GM18907 (cell line): Measurements from ENCODE around the gene XAGE2.
A peak's percentile ranks its signal among the peaks of the same experiment; 100 is the strongest.
"Not testable (repeated sequence)": the region's sequence is repeated elsewhere in the genome, so short reads cannot be mapped to it uniquely, and the experiment has no call there.

Experiments
- ATAC-seq: cut with Tn5 transposase; IDR thresholded peaks from one replicate; pipeline ENCODE4 v1.9.1; 2021; ENCODE audit warnings: mild to moderate bottlenecking, moderate library complexity; ENCODE audit not compliant: unreplicated experiment

XAGE2 gene, protein sequence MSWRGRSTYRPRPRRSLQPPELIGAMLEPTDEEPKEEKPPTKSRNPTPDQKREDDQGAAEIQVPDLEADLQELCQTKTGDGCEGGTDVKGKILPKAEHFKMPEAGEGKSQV

DNA sequence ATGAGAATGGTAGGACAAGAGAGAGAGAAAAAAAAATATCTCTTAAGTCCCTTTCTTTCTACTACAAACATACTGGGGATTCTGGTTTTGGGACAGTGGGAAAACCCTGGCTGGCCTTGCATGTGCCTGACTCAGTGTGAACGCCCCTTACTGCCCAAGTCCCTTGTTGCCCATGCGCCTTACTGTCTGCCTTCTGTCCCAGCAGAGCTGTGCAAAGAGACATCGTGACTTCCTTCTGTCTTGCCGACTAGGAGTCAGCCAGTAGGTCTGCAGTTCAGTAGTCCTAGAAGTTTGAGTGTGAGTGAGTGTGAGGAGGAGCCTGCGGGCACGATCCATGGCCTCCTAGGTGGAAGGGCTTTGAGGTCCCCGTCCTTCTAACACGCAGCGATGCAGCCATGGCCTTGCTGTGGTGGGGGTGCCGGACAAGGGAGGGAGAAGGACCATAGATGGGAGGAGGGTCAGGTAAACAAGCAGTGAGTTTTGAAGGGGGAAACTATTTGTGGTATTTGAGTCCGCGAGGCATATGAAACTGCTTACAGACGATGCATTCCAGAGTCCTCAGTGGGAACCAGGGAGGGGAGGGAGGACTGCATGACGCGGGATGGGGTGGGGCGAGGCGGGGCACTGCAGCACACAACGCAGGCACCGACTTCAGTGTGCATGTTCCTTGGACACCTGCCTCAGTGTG is at the start of gene XAGE2:
XAGE2 (plus strand) TSS at position 654 of the 688 bp plus-strand sequence. CDS start 994 bp downstream, outside the sequence.
- ATAC-seq, result no peak

DNA sequence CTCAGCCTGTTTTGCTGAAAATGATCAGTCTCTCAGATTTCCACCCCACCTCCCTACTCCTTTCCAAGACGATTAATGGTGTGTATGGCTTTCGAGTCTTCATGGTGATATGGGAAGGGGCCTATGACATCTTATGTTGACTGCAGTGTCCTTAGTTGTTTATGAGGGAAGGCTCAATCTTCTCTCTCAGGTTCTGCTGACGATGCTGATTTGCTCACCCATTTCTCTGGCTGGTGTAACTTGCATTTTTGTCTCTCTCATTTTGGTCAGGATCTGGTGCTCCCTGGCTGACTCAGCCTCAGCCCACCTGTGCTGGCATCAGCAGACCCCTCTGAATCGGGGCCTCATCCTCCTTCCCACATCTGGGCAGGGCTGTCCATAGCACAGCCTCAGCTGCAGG is 31.4 kb upstream of the XAGE2 start:
- no peak for ATAC-seq

DNA sequence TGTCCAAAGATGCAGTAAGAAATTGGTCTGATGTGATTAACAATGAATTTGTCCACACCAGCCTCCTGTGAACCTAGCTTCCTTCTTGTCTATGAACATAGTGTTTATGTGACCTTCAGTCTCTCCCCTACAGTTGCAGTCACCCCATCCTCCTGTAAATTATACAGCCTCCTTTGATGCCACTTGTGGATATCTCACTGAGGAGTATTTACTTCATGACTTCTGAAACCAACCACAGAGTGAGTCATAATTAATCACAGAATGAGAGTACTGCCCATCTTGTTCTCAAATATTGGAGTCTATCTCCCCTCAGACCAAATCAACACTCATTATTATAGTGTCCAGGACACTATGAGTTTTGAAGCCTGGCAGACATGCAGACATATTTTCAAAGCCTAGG is 27.3 kb upstream of the XAGE2 start:
- ATAC-seq, result no peak

DNA sequence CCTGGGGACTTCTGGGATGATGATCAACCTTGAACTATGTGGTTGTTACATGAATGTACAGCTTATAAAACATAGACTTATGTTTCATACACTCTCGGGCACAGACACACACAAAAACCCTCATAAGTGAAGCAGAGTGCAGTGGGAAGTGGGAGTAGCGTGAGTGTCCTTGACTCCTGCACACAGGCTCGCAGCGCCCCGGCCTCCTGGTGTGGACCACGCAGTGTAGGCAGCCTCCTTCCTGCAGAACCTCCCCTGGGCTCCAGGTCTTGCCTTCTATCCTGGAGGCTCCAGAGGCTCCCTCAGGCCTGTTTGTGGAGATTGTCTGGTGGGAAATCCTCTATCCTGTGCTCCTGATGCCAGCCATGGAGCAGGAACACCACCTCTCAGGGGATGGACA is 25.7 kb upstream of the XAGE2 start:
- ATAC-seq, result not testable (repeated sequence)

DNA sequence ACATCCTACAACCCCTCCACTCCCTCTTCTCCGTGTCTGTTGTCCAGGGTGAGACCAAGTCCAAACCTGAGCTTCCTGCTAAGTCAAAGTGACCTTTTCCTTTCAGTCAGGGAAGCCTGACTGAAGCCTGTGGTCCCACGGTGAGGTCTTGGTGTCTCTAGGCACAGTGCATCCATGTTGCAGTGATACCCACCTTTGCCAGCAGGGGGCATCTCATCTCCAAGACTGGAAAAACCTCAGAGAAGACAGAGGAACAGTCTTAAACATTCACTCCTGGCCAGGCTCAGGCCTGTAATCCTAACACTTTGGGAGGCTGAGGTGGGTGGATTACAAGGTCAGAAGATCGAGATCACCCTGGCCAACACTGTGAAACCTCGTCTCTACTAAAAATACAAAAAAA is 23.4 kb upstream of the XAGE2 start:
- peak; percentile 65 for ATAC-seq

DNA sequence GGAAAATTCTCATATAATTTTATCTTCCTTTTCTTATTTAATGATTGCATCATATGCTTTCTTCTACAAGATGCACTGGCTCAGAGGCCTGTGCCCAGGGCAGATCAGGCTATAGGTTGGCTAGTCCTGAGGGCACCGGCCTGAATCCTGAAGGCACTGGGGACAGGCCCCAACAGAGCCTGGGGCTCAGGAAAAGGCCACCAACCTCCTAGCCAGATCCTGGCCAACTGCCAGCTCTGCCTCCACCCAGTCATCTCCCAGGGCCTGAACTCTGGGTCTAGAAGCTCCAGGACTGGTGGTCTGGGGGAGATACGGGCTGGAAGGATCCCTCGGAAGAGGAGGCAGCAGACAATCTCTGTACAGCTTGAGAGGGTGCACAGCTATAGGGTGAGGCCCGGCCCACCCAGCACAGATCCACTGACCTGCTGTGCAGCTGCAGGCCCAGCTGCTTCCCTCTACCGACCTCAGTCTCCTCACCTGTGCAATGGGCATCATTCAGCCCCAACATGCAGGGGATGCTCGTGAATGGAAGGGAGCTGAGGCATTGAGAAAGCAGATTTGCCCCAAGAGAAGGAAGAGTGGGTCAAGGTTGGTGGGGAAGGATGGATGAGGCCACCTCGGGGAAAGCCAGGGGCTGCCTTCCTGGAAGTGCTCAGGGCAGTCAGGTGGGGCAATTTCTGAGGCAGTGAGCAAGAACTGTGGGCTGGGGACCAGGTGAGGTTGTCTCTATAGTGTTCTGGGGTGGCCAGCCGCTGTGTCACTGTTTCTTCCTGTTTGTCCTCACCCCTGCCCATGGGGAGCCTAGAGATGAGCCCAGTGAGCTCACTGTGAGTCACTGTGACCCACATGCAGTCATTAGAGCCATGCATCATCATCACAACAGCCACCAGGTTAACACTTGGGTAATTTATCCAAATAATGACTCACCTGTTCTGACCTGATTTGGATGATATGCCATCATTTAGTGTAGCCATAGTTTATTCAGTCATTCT is 22.4 kb upstream of the XAGE2 start:
- no peak for ATAC-seq

DNA sequence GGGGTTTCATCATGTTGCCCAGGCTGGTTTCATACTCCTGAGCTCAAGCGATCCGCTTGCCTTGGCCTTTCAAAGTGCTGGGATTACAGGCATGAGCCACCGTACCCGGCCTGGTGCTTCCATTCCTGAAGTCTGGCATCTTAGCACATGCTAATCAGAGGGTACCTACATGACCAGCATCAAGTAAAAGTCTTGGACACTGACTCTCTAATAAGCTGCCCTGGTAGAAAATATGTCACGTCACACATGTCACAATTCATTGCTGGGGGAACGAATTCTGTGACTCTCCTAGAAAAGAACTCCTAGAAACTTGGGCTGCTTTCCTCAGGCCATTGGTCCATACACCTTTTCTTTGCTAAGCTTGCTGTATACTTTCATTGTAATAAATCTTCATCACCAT is 19.1 kb upstream of the XAGE2 start:
- ATAC-seq, result no peak

DNA sequence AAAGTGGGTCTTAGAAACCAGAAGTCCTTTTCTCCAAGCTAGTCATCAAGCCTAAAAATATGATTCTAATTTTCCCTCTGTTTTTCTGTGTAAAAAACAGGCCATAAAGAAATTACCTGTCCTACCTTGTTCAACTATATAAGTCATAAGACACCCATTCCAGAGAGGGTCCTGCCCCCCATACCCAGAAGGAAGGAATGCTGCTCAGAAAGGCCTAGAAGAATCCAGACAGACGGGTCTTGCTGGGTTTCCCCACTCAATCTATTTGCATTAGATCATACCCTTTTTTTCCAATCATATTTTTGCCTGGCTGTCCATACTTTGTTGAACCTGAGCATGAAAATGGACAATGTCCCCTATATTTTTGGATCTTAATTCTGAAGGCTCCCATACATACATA is 16.3 kb upstream of the XAGE2 start:
- no peak for ATAC-seq

DNA sequence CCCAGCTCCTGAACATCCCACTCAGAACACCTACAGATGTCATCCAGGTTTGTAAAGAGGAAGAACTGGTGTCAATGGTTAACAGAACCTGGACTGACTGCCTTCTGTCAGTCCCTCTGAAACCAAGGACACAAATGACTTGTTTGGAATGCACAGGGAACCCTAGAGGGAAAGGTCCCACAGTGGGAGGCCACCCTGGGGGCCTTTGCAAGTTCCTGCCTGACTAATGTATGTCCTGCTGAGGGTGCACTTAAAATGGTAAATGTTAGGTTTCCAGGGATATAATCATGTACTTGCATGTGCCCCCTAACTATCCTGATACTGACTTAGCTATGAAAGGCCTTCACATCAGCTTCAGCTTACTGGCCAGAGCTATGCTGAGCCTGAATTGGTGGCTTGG is 15.0 kb upstream of the XAGE2 start:
- no peak for ATAC-seq

DNA sequence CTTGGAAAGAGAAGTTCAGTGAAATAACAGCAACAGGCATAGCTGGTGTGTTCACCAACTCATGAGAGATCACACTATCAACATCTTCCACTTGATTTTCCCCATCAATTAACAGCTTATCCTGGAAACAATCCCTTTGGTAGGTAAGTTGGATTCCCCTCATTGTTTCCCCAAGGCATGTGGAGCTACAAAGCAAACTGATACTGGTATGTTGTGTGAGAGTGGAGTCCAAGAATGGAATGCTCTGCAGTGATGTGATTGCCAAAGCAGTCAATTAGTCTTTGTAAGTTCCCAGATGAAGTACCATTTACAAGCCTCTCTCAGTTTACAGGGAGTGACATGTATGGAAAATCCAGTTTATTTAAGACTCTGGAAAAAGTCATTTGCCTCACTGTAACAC is 13.7 kb upstream of the XAGE2 start:
- ATAC-seq, result no peak

DNA sequence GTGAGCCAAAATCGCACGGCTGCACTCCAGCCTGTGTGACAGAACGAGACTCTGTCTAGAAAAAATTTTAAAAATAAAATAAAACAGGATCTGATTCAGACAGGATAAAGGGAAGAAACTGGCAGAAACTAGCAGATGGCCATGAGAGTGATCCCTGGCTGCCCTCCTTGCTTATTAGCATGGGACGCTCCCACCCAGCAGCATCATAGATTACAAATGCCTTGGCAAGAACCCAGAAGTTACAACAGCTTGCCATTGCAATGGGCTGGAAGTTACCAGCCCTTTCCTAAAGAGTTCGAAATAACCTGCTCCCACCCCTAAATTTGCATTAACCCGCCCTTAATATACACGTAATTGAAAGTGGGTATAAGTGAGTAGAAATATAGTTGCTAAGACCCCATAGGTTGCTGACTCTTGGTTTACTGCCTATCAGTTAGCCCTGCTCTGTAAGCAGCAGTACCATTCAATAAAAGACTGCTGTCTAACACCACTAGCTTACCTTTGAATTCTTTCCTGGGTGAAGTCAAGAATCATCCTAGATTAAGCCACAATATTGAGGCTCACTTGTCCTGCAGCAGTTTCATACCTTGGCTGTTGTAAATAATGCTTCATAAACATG is 9.1 kb upstream of the XAGE2 start:
- no peak for ATAC-seq

DNA sequence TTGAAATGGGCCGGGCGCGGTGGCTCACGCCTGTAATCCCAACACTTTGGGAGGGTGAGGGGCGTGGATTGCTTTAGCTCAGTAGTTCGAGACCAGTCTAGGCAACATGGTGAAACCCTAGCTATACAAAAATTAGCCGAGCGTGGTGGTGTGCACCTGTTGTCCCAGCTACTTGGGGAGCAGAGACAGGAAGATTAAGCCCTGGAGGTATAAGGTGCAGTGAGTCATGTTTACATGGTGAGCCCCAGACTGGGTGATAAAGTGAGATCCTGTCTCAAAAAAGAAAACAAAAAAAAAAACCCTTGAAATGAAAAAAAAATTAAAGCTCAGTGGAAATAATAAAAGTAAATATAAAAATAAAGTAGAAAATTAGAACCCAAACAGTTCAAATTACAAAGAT is 6.9 kb upstream of the XAGE2 start:
- no peak for ATAC-seq

DNA sequence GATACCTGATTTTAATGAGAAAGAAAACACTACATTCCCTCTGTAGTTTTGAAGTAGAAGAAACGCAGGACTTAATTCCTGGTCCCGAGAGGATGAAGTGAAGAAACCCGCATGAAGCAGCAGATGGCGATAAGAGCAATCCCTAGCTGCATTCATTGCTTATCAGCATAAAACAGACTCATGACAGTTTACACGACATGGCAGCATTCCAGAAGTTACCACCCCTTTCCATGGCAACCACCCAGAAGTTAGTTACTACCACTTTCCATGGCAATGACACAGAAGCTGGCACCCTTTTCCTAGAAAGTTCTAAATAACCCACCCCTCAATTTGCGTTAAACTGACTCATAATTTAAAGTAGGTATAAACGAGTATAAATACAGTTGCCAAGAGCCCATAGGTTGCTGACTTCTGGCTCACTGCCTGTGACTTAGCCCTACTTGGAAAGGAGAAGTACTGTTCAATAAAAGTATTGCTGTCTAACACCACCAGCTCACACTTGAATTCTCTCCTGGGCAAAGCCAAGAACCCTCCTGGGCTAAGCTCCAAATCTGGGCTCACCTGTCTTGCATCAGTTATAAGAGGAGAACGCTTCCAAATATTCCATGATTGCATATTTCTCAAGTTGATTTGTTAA is 5.5 kb upstream of the XAGE2 start:
- no peak for ATAC-seq

DNA sequence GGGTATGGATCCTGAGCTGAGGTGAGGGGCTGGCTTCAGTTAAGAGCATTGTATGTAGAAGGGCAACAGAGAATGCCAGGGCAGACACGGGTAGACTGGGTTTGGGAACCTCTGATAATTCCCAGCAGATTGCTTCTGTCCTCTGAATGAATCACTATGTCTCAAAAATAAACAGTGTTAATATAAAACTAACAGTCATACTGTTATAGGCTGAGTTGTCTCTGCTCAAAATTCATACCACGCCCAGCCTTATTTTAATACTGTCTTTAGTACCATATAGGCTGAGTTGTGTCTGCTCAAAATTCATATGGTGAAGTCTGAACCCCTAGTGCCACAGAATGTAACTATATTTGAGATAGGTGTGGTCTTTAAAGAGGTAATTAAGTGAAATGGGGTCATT is 10.0 kb downstream of the XAGE2 start:
- ATAC-seq, result no peak

DNA sequence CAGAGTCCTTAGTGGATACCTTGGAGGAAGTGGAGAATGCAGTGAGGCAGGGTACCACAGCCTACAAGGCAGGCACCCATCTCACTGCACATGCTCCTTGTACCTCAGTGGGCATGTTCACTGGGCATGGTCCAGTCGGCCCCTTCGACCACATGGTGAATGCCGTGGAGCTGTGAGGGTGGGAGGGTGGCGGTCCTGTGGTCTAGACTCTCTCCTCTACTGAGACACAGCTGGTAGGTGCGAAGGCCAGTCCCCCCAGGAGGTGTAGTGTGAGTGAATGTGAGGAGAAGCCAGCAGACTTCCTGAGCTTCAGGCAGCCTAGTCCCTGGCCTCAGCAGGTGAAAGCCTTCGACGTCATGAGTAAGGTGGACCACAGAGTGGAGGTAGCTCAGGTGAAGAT is 12.2 kb downstream of the XAGE2 start:
- no peak for ATAC-seq

DNA sequence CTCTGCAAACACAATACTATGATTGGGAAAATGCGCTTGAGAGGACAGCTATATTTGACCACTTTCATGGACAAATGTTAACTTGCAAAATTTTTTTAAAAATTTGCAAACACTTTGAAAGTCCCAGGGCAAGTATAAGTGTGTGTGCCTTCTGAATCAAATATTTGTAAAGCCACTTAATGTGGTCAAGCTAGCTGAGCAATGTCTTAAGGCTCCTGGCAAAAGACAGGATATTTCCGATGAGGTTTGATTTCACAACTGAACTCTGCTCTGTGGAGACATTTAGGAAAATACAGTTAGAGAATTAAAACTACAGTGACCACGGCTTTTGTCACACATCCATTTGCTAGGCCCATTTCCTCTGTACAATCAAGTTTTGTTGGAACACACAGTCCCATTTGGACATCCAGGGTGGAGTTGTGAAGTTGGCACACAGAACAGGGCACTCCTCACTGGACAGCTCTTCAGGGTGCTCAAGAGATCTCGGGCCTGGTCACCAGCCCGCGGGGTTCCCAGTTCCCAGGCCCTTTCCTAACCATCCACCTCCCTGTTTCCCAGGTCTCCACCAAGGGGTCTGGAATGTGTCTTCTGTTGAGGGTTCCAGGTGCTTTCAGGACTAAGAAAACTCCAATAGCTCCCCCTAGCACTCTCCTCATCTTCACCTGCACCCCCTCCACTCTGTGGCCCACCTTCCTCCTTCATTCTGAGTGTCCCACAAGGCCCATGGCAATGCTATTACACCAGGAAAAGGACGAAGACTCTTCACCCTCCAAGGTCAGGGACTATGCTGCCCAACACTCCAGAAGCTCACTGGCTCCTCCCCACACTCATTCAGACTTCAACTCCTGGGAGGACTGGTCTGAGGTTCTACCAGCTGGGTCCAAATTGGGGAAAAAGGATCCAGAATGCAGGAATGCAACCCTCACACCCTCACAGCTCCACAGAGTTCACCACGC is 41.9 kb downstream of the XAGE2 start:
- ATAC-seq, result no peak

DNA sequence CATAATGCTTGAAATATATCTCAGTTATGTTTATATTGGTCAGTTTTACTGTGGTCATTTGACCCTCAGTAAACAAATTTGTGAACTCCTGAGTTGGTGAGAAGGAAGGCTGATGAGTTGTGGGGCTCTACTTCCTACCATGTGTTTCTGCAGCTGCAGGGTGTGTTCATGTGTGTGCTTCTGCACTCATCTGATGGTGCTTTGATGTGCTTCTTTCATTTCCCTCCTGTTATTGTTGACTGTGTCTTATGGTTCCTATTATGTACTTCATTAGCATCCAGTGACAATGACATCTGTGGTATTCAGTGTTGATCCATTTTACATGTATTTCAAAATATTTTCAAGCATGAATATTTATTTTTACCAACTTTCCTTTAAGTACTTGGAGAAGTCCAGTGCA is 46.5 kb downstream of the XAGE2 start:
- no peak for ATAC-seq

DNA sequence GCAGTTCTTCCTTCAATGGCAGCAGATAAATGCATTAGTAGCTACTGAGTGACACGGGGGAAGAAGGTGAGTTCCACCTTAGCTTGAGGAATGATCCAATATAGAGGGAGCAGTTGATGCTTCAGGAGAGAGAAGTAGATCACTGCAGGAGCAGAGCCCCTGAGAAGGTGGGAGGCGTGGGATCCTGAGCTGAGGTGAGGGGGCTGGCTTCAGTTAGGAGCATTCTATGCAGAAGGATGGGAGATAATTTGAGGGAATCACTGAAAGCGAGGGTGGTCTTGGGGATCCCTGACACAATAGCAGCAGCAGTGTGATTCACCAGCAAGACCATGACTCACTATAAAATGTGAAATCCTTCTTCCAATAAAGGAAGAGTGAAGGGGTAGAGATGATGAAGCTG is 48.0 kb downstream of the XAGE2 start:
- ATAC-seq, result no peak

DNA sequence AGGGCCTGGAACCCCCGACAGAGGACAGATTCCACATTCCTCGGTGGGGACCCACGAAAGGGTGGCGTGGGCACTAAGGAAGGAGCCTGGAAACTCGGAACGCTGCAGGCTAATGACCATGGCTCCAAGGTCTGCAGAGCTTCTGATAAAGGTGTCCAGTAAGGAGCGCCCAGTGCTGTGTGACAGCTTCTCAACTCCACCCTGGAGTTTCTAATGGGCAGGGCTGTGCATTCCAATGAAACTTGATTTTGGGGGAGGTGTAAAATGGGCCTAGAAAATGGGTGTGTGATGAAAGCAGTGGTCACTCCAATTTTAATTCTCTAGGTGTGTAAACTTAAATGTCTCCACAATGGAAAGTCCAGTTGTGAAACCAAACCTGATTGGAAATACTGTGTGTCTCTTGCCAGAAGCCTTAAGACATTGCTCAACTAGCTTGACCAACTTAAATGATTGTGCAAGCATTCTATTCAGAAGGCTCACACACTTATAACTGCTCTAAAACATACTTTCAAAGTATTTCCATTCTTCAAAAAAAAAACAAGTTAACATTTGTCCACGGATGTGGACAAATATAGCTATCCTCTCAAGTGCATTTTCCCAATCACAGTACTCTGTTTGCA is 52.1 kb downstream of the XAGE2 start:
- ATAC-seq, result no peak
